NCI-H1417 treated with DMSO at 0.1 percent for 48 hours (cell line): ENCODE measurements around the gene ECHDC1.
"Not testable (repeated sequence)": the region's sequence is repeated elsewhere in the genome, so short reads cannot be mapped to it uniquely, and the experiment has no call there.

Experiments
- DNase-seq: peaks from one replicate; lab custom pipeline; 2025; lab: John Stamatoyannopoulos, UW

The ECHDC1 gene

GRCh38 chr6:127341471-127342202, 1.8 kb downstream of the ECHDC1 start:
- DNase-seq, result no peak

- DNase-seq, result no peak
Observed at GRCh38 chr6:127340171-127340570, 3.2 kb downstream of the ECHDC1 start.

GRCh38 chr6:127338936-127339335, 4.5 kb downstream of the ECHDC1 start:
- no peak for DNase-seq

- DNase-seq, result no peak
Observed at GRCh38 chr6:127332383-127332961, 10.9 kb downstream of the ECHDC1 start.

GRCh38 chr6:127331256-127331655, 12.2 kb downstream of the ECHDC1 start:
- not testable (repeated sequence) for DNase-seq

GRCh38 chr6:127328043-127328609, 15.3 kb downstream of the ECHDC1 start:
- no peak for DNase-seq

- no peak for DNase-seq
Observed at GRCh38 chr6:127319686-127320085, 23.7 kb downstream of the ECHDC1 start.

GRCh38 chr6:127317388-127318128, 25.9 kb downstream of the ECHDC1 start:
- no peak for DNase-seq

- no peak for DNase-seq
Observed at GRCh38 chr6:127305741-127306140, 37.7 kb downstream of the ECHDC1 start.

GRCh38 chr6:127303917-127304316, 39.5 kb downstream of the ECHDC1 start:
- no peak for DNase-seq

GRCh38 chr6:127302728-127303660, 40.4 kb downstream of the ECHDC1 start:
- DNase-seq, result no peak

GRCh38 chr6:127301199-127301700, 42.2 kb downstream of the ECHDC1 start:
- no peak for DNase-seq

- DNase-seq, result no peak
Observed at GRCh38 chr6:127300411-127300810, 43.0 kb downstream of the ECHDC1 start.

- DNase-seq, result no peak
Observed at GRCh38 chr6:127299522-127300240, 43.7 kb downstream of the ECHDC1 start.

GRCh38 chr6:127298475-127298874, 44.9 kb downstream of the ECHDC1 start:
- no peak for DNase-seq

- DNase-seq, result no peak
Observed at GRCh38 chr6:127297502-127298070, 45.8 kb downstream of the ECHDC1 start.

GRCh38 chr6:127291495-127291894, 51.9 kb downstream of the ECHDC1 start:
- no peak for DNase-seq

- no peak for DNase-seq
Observed at GRCh38 chr6:127290391-127291265, 52.8 kb downstream of the ECHDC1 start.

- no peak for DNase-seq
Observed at GRCh38 chr6:127289934-127290333, 53.5 kb downstream of the ECHDC1 start.
